NCI-H524 (cell line): Measurements from ENCODE around the gene TNFRSF9.
"Not testable (repeated sequence)": the region's sequence is repeated elsewhere in the genome, so short reads cannot be mapped to it uniquely, and the experiment has no call there.

Experiments
- DNase-seq, 2 experiments: peaks; one replicate each; lab custom pipeline; 2025; lab: John Stamatoyannopoulos, UW

TNFRSF9 gene

DNA sequence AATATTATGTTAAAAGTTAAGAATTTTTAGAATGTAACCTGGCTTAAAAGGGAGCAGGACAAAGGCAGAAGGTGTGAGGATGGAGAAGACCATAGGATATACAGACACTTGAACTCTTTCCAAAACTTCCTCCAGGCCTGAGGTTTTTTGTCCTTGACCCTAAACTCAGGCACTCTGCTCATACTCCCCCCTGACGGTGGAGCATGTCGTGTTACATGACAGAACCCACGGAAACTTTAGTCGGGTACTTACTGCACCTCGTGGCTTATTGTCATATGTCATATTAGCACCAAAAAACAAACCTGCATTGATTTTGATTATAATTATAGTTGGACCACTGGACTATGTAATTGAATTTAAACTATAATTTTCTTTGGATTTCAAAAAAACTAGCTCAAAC is 20.8 kb downstream of the TNFRSF9 start:
- DNase-seq: no peak

GRCh38 chr1:7917971-7918370 is 22.7 kb downstream of the TNFRSF9 start:
- DNase-seq: not testable (repeated sequence)

GRCh38 chr1:7916501-7916830 is 24.2 kb downstream of the TNFRSF9 start:
- no peak for DNase-seq

DNA sequence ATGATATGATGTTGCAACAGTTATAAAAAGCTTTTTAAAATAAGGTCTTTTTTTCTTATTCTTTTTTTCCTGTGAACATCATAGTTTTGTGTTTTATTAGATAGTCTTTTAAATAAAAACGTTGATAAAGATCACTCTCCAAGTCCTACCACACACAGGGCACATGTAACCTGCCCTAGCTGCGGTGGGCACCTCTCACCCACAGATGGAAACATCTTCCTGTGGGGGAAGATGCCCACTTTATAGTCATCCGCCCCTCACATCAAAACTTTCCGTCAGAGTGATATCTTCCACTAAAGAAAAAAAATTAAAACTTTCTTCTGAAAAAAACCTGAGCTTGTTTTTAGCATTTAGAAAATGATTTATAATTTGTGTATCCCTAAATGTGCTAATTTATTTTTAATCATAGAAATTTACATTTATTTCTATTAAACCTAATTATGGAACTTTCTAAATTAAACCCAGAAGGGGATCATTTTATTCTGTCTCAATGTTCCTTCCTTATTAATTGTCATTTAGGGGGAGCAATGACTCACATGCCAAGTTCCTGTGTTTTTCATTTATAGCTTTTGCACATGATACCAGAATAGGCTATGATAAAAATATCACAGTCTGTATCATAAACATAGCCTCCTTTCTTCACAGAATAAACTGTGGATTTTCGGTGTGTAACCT is 24.7 kb downstream of the TNFRSF9 start:
- DNase-seq: no peak

DNA sequence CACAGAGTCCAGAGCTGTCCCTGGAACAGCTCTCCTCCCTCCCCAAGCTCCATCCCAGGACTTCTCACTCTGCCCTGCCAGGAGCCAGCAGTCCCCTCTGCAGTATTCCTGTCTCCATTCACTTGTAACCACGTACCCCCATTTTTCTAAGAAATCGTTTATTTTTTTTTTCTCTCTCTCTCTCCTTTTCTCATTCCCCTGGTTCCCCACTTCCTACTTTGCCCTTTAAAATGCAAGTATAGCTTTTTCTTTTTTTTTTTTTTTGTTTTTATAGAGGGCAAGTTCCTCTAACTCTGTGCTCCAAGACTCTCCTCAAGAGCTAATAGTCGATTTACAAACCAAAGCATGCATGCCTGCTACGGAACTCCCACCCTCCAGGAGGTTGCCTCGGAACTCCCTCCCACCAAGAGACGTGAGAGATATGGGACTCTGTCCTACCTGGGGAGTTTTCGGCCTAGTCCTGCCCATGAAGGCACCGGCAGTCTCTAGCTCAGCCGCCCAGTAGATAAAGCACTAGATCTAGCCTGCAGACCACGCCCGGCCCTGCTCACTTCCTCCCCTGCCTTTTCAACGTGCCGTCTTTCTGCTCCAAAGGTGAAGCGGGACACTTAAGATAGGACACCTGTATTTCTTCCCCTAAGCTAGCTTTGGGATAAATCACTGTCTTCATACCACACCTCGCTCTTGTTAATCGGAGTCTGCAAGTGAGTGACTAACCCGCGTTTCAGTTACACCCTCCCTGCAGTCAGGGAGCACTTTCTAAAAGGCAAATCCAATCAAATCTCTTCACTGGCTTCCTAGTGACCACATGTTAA is 27.7 kb downstream of the TNFRSF9 start:
- DNase-seq: no peak

GRCh38 chr1:7912145-7912544 is 28.5 kb downstream of the TNFRSF9 start:
- no peak for DNase-seq

GRCh38 chr1:7905262-7905661 is 35.4 kb downstream of the TNFRSF9 start:
- no peak for DNase-seq

GRCh38 chr1:7902478-7903085 is 38.1 kb downstream of the TNFRSF9 start:
- peak; percentile 30 to 74 for DNase-seq

GRCh38 chr1:7899741-7900140 is 40.9 kb downstream of the TNFRSF9 start:
- no peak for DNase-seq

- DNase-seq: no peak
Measured at GRCh38 chr1:7898962-7899361, 41.7 kb downstream of the TNFRSF9 start.

GRCh38 chr1:7896994-7897393 is 43.6 kb downstream of the TNFRSF9 start:
- no peak for DNase-seq

DNA sequence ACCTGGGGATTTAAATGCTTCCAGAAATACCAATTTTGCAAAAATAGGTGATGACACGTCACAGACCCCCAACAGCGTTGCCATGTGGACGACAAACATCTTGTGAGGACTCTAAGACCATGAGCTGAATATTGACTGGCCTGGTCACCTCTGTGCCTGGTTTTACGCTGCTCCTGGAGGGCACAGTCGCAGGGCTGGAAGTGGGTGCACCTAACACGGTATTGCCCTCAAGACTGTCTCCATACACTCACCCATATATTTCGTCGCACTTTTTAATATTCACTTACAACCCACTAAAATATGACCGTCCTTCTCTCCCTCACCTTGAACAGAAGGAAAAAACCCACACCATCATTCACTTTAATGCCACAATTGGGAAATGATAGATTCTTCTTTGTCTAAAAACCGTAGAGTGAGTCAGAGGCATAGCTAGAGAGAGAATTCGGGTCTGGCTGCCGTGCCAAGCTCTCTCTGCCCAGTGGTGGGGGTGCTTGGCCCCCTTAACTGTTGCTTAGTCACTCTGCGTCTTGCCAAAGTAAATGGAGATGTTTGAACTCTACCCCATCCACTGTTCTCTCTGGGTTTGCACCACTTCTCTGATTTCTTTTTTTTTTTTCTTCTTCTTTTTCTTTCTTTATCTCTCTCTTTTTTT is 47.0 kb downstream of the TNFRSF9 start:
- no peak for DNase-seq

DNA sequence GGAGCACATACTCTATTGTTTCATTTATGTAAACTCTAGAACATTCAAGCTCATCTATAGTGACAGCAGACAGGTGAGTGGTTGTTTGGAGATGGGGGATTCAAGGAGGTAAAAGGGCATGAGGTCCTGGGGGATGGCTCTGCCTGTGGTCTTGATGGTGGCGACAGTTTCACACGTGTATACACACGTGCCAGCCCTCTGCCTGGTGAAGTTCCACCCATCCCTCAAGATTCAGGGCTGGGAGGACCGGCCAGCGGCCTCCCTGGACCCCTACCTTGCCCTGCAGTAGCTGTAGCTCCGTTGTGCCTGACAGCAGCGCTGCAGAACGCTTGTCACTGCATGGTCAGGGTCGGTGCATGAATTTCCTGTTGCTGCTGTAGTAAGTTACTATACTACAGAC is 48.8 kb downstream of the TNFRSF9 start:
- no peak for DNase-seq

DNA sequence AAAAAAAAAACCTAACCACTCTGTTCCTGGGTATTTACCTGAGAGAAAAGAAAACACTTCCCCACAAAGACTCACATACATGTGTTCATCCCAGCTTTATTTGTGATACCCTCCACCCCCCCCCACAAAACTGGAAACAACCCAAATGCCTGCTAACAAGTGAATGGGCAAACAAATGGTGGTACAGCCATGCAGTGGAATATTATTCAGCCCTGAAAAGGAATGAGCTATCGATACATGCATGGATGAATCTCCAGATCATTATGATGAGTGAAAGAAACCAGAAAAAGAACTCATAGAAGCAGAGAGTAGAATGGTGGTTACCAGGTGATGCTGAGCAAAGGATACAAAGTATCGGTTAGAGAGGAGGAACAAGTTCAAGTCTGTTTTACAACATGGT is 49.8 kb downstream of the TNFRSF9 start:
- DNase-seq: no peak

DNA sequence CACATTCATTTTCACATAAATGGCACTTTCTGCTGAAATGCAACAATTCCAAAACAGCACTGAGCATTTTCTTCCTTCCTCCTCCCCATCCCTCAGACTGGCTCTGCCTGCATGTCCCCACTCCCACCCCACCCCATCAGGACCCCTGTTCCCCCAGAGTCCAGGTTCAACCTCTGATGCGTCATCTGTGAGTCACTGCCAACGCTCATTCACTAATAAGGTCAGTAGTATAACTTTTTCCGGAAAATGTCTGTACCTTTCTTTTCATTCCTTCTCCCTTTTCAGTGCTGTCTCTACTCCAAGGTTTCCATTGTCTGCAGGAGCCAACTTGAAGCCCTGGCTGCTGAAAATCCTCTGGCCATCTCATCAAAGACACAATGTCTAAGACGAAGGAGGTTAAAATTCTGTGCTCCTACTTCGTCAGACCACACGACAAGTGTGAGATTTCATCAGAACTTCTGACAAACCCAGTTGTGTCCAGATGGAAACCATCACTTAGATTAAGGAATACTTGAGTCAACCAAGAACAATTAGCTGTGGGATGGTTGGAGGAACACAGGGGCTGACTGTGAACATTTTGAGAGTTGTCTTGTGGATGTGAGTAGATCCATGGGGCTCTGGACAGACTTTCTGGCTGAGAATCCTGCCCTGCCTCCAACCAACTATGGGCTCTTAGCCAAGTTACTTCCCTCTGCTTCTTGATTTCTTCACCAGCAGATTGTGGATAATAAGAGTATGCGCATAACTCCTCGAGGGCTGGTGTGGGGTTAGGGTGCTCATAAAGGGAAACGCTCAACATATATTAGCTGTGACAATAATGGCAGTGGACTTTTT is 52.2 kb downstream of the TNFRSF9 start:
- no peak for DNase-seq

GRCh38 chr1:7886405-7886745 is 54.3 kb downstream of the TNFRSF9 start:
- no peak for DNase-seq

DNA sequence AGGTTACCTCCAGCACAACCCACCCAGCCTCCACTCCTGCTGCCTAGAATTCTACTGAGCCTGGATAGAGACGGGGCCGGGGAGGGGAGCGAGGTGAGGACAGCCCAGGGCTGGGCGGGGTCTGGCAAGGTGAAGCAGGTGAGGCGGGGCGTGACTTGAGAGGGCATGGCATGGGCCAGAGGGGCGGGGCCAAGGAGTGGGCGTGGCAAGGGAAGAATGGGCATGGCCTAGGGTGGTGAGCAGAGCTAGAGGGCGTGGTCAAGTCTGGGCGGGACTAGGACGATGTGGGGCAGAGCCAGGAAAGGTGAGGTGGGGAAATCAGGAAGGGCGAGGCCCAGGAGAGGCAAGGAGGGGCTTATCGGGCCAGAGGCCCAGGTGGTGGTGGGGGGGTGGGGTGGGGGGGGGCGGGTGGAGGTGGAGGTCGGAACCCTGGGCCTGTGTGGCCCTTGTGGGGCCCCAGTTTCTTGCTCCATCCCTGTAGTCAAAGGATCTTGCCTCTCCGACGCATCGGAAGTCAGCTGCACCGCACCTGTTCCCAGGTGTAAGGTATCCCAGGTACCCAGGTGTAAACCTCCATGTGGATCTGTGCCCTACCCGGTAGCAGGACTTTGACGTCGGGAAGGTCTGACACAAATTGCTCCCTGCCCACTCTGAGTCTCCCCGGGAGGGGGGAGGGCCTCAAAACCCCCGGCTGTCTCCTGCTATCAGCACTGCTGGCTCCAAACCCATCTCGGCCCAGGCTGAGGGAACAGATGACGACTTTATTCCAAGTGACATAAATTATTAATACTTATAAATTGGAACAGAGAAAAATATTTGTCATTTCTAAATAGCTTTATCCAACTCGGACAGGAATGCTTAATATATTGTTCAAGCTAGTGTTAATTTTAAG is 54.9 kb downstream of the TNFRSF9 start:
- DNase-seq: no peak

DNA sequence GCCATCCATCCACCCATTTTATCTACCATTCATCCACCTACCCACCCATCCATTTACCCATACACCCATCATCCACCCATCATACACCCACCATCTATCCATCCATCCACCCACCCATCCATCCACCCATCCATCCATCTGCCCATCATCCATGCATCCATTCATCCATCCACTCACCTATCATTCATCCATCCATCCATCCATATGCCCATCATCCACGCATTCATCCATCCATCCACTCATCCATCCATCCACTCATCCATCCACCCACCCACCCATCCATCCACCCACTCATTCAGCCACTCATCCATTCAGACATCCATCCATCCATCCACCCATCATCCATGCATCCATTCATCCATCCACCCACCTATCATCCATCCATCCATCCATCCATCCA is 55.9 kb downstream of the TNFRSF9 start:
- DNase-seq: no peak

DNA sequence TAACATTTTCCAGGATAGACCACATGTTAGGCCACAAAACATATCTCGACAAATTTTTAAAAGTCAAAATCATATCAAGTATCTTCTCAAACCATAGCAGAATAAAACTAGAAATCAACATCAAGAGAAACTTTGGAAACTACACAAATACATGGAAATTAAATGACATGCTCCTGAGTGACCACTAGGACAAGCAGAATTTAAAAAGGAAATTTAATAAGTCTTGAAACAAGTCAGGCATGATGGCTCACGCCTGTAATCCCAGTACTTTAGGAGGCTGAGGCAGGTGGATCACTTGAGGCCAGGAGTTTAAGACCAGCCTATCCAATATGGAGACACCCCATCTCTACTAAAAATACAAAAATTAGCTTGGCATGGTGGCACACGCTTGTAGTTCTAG is 61.4 kb downstream of the TNFRSF9 start:
- no peak for DNase-seq

DNA sequence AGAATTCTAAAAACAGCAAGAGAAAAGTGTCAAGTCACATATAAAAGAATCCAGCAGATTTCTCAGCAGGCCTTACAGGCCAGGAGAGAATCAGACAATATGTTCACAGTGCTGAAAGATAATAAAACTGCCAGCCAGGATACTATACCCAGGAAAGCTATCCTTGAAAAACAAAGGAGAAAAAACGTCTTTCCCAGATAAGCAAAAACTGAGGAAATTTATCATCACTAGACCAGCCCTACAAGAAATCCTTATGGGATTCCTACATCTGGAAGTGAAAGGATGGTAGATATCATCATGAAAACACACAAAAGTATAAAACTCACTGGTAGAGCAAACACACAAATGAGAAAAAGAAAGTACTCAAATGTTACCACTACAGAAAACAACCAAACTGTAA is 62.6 kb downstream of the TNFRSF9 start:
- DNase-seq: no peak
